Right ventricle myocardium superior (tissue), 1 donor: ENCODE measurements around the gene OPALIN. TPM values are rescaled to one million over a fixed set of nuclear protein-coding genes. Genes with fewer than 3 reads are reported as not detected.
"Not testable (repeated sequence)": the region's sequence is repeated elsewhere in the genome, so short reads cannot be mapped to it uniquely, and the experiment has no call there.

Source experiments
- ATAC-seq: fragments of 200-7000 bp; cut with Tn5 transposase; one replicate; pipeline ENCODE4 v1.9.1; 2020; ENCODE audit warnings: mild to moderate bottlenecking; ENCODE audit not compliant: poor library complexity
- DNase-seq: peaks from one replicate; pipeline ENCODE4 v3.0.0-alpha.2; 2020
- intact Hi-C: fragments of 100-400 bp; cut with DNase I; formaldehyde crosslinking; loops from one replicate; pipeline ENCODE4 v1.11.2; 2022
- total RNA-seq: library from RNA; stranded (reverse); fragmentation: NEBNext Ultra II Directional; extraction: Animal tissue kit (Norgen Biotek cat#: 25700); gene quantifications from one replicate; pipeline ENCODE4 v1.2.1, GENCODE V29; 2021
- donor health status: DM: no; HTN: yes; CAD: no; lungs with severe emphysema.

OPALIN gene
- total RNA-seq, 1 donor from 2014 or later = not detected

DNA sequence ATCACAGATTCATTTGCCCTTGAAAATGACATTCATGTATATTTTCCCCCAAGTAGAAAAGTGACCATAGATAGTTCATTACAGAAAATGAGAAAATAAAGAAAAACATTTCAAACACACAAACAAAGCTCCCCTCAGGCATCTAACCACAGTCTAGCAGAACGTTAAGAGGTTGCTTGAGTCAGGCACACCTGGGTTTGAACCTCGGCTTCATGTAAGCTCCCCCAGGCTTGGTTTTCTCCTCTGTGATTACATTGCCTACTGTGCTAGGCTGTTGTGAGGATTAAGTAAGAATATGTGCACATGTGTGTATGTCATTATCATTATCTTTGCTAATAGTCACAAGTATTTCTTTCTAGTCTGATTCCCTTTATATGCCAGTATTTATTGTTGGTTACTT is 45.5 kb downstream of the OPALIN start:
- intact Hi-C loops = no loop called here
- ATAC-seq (no peak), DNase-seq (no peak)

- intact Hi-C loops = no loop called here
- ATAC-seq (peak; percentile 52), DNase-seq (no peak)
These were observed 47.6 kb downstream of the OPALIN start for GRCh38 chr10:96311180-96311715.

DNA sequence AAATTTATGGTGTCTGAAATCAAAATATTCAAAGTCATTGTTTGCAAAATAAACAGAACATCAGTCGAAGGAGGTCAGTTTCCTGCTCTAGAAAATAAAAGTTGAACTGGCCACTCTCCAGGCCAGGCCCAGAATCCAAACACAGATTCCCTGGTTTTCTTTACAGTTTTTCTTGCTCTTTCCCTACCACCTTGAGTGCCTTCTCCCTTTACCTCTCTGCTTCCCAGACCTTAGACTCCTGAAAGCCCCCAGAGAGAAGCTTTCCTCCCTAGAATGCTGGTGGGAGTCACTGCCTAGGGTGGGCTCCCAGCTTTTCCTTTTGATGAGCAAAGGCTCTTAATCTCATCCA is 48.5 kb downstream of the OPALIN start:
- no peak for ATAC-seq
- DNase-seq = no peak
- intact Hi-C loops = no loop called here

DNA sequence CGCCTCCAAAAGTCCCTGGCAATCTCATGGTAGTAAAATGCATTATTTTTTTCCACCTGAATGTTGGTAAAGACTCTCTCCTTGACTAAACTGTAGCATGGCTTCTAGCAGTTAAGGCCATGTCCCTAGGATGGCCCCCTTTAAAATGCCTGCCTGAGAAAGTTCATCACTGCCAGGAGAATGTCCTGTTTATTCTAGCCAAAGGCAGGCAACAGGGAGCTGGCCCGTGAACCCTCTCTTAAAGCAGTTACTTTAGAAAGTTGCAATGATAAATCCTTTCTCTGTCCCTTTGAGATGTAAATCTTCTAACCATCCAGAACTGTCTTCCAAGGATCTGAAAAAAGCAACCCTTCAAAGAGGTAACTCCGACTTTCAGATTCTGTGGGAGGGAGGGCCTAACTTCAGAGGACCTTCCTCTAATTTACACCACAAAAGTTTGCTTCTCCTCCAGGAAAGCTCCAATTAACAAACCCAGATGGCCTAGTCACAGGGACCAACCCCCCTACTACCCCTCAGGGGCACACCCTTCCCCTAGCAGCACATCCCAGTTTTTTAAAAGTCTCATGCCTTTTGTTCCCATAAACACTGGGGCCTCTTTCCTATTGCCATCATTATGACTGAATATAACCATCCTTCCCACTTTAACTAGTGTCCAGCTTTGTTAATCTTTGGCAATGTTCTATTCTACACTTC is 49.0 kb downstream of the OPALIN start:
- DNase-seq = no peak
- intact Hi-C loops = no loop called here
- no peak for ATAC-seq

DNA sequence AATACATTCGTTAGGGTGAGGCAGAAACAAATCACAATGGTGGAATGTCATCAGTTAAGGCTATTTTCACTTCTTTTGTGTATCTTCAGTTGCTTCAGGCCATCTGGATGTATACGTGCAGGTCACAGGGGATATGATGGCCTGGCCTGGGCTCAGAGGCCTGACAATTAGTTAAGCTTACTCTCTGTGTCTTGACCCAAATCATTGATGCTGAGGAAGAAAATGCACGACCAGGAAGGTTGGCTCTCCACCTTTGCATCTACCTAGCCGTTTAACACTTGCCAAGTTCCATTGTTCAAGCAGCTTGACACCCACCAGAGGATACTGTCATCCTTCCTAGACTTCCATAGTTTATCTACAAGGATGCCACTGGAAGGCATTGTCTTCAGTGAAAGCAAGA is 49.9 kb downstream of the OPALIN start:
- intact Hi-C loops, ATAC-seq, DNase-seq: not testable (repeated sequence)

DNA sequence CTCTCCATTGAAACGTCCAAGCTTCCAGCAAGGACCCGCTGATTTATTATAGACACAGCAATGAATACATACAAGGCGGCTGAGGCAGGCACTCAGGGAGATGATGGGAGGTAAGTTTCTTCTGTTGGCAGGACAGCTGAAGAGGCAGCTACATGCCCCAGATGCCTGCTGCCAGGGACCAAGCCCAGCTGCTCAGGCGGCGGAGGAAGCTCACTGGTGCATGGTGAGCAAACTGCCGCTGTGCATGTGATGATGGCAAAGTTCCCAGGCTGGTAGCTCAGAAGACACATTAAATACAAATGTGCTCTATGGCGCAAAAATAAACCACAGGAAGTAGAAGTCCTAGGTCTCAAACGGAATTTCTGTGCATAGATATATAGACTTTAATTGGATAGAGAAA is 52.3 kb downstream of the OPALIN start:
- intact Hi-C loops = no loop called here
- peak; percentile 73 for DNase-seq
- peak; percentile 81 for ATAC-seq

DNA sequence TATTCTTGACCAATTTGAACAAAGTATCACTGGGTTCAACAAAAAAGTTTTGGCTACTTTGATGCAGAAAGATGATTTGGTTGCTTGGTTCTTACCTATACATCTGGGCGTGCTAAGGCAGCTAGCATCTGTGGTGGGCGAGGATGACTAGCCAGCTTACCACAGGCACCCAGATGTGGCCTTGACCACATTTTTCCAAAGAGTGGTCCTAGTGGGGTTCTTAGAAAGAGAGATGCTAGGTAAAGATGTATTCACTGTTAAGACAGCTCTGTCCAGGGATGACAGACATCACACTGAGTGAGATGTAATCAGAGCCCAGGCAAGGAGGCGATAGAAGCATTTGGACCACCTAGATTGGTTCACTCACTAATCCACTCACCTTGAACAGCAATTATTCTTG is 53.8 kb downstream of the OPALIN start:
- intact Hi-C loops = no loop called here
- DNase-seq (no peak), ATAC-seq (no peak)

DNA sequence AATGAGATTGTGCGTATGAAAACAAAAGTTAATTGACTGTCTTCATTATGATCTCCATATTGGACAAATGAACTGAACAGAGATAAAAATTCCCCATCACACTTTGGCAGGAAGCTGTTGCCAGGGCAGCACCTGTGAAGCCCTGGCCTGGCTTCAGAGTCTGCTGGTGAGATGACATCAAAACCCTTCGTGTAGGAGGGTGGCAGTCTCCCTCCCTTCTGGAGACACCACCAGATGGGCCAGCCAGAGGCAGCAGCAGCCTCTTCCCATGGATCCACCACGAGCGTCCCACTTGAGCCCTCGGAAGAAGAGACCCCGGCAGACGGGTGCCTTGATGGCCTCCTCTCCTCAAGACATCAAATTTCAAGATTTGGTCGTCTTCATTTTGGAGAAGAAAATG is 54.6 kb downstream of the OPALIN start, which contains the start of gene DNTT:
TSS of gene DNTT (plus strand) at position 205 of the 400 bp plus-strand sequence. CDS start at position 269, 64 bp downstream.
- no peak for DNase-seq
- ATAC-seq = no peak
- intact Hi-C loops = no loop called here

DNA sequence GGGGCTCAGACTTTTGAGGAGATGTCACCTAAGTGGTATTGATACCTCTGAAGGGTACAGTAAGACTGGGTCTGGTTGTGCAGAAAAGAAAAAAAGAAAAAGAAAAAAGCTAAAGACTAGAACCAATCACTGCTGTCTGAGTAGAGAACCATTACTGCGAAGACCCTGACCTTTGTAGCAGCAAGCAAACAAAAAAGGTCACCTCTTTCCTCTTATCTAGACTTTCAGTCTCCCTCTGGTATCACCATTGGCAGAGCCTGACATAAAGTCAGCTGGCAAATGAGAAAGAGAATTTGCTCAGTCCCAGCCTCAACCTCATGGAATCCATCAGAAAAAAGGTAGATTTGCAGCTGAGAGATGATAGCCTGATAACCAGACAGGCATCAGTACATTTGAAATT is 57.2 kb downstream of the OPALIN start:
- ATAC-seq (no peak), DNase-seq (no peak)
- intact Hi-C loops = no loop called here

DNA sequence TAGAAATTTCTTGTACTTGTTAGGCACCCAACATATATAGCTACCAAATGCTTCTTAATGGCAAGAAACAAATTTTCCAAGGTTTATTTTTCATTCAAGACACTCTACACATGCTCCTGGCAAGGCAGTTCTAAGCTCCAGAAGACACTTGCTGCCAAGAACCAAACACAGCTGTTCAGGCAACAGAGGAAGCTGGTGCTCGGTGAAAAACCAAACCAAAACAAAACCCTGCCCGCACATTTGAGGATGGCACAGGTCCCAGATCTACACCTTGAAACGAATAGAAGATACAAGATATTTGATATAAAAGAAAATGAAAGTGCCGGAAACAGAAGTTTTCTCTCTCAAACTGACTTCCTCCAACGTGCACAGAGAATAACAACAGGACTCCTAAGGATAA is 59.4 kb downstream of the OPALIN start:
- intact Hi-C loops = loop anchor here (5.0 kb wide), 1 partner anchor 282 kb away; no protein-coding TSS in a partner anchor
- no peak for DNase-seq
- no peak for ATAC-seq

DNA sequence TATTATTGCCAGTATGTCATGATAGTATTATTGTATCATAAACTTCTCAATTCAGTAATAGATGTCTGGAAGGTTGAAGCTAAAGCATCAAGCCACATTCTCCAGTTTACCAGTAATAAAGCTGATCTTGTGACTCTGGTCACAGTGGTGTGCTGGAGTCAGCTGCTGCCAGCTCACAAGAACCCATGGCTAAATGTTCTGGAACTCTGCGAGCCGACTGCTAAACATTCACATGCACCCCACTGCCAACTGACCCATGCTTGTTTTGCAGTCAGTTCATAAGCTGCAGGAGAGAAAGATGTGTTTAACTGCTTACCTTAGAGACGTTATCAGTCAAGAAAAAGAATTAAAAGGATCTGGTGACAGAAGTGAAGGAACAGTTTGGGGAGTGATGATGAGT is 60.4 kb downstream of the OPALIN start:
- peak; percentile 66 for ATAC-seq
- no peak for DNase-seq
- intact Hi-C loops = loop anchor here (5.0 kb wide), 1 partner anchor 281 kb away; no protein-coding TSS in a partner anchor

GRCh38 chr10:96297486-96297885 is 61.3 kb downstream of the OPALIN start:
- intact Hi-C loops = loop anchor here (5.0 kb wide), 1 partner anchor 280 kb away; no protein-coding TSS in a partner anchor
- DNase-seq = no peak
- ATAC-seq = no peak

- ATAC-seq (no peak), DNase-seq (no peak)
- intact Hi-C loops = loop anchor here (2.0 to 5.0 kb wide), 2 partner anchors 67 to 278 kb away; no protein-coding TSS in a partner anchor
These were observed 63.3 kb downstream of the OPALIN start for GRCh38 chr10:96295475-96295874.

Other genes starting within 250 kb of the OPALIN start
- gene ZNF518A, start 228.7 kb downstream of the OPALIN start, total RNA-seq = 10.0 TPM
- 0.73 TPM for gene BLNK, start 87.4 kb downstream of the OPALIN start, total RNA-seq
- not detected for gene DNTT, start 54.6 kb downstream of the OPALIN start, total RNA-seq
- 8.7 TPM for gene TLL2, start 154.9 kb upstream of the OPALIN start, total RNA-seq
- gene TM9SF3, start 228.0 kb upstream of the OPALIN start, total RNA-seq = 68.5 TPM